HEK293 (cell line): ENCODE measurements around the gene CYP39A1.

ENCODE experiments used
- CTCF ChIA-PET: fragments of 350-600 bp; formaldehyde crosslinking; extraction: SDS; loops from one replicate; lab custom pipeline; 2021; ENCODE audit warnings: antibody characterized with exemption; lab: Yijun Ruan, JAX
- POLR2A ChIA-PET: fragments of 300-600 bp; formaldehyde crosslinking; extraction: SDS; loops from one replicate; lab custom pipeline; 2020; ENCODE audit warnings: antibody characterized with exemption, inconsistent platforms; lab: Yijun Ruan, JAX
- H3K27ac ChIP-seq: fragments of 200-500 bp; sonication (Bioruptor generic); 2 replicates; pipeline ENCODE4 v1.5.1; 2014; ENCODE audit warnings: low read depth, low read length, control low read depth, inconsistent platforms; ENCODE audit errors: extremely low read depth
- H3K36me3 ChIP-seq, 2 experiments: fragments of 200-500 bp in 1 of 2; sonication (Bioruptor generic) in 1 of 2; 1 replicate in 1 of 2; 2 replicates in 1 of 2; pipeline ENCODE4 v1.5.1; 2014 to 2017; ENCODE audit warnings: inconsistent platforms in 2 of 2, low read length in 2 of 2; ENCODE audit not compliant: control insufficient read depth in 2 of 2, insufficient read depth in 1 of 2
- H3K4me1 ChIP-seq: fragments of 200-500 bp; sonication (Bioruptor generic); 2 replicates; pipeline ENCODE4 v1.5.1; 2014; ENCODE audit warnings: mild to moderate bottlenecking, low read length, inconsistent platforms; ENCODE audit not compliant: control insufficient read depth, insufficient read depth
- H3K4me3 ChIP-seq: 2 replicates; pipeline ENCODE4 v1.5.1; 2011; ENCODE audit warnings: low read depth, mild to moderate bottlenecking, control low read depth, low read length, moderate library complexity
- H3K9me3 ChIP-seq: fragments of 200-500 bp; sonication (Bioruptor generic); 2 replicates; pipeline ENCODE4 v1.5.1; 2014; ENCODE audit warnings: low read depth, low read length, inconsistent platforms; ENCODE audit not compliant: control insufficient read depth, insufficient read depth
- HOXA7 ChIP-seq: sonication (generic); formaldehyde crosslinking; IDR thresholded peaks from 2 replicates; pipeline ENCODE4 v1.8.1; 2022; ENCODE audit warnings: missing genetic modification reagents, borderline replicate concordance
- KLF1 ChIP-seq: fragments of 450-650 bp; formaldehyde crosslinking; IDR thresholded peaks from 2 replicates; pipeline ENCODE4 v1.5.1; 2016; ENCODE audit warnings: missing biosample characterization, missing genetic modification characterization
- KLF17 ChIP-seq: fragments of 450-650 bp; formaldehyde crosslinking; IDR thresholded peaks from 2 replicates; pipeline ENCODE4 v1.5.1; 2016; ENCODE audit warnings: missing biosample characterization, missing genetic modification characterization
- OSR2 ChIP-seq: fragments of 450-650 bp; formaldehyde crosslinking; IDR thresholded peaks from 2 replicates; pipeline ENCODE4 v1.5.1; 2016; ENCODE audit warnings: missing biosample characterization, missing genetic modification characterization
- PBX3 ChIP-seq: sonication (generic); formaldehyde crosslinking; IDR thresholded peaks from 2 replicates; pipeline ENCODE4 v1.8.1; 2022; ENCODE audit warnings: mild to moderate bottlenecking, moderate library complexity, missing genetic modification reagents
- PRDM4 ChIP-seq: fragments of 450-650 bp; formaldehyde crosslinking; IDR thresholded peaks from 2 replicates; pipeline ENCODE4 v1.5.1; 2017; ENCODE audit warnings: missing biosample characterization, missing genetic modification characterization
- RBAK ChIP-seq: fragments of 450-650 bp; formaldehyde crosslinking; IDR thresholded peaks from 2 replicates; pipeline ENCODE4 v1.5.1; 2016; ENCODE audit warnings: missing biosample characterization, missing genetic modification characterization
- SP3 ChIP-seq: fragments of 450-650 bp; formaldehyde crosslinking; IDR thresholded peaks from 2 replicates; pipeline ENCODE4 v1.5.1; 2016; ENCODE audit warnings: missing biosample characterization, missing genetic modification characterization
- ZBTB1 ChIP-seq: fragments of 450-650 bp; formaldehyde crosslinking; IDR thresholded peaks from 2 replicates; pipeline ENCODE4 v1.5.1; 2016; ENCODE audit warnings: missing biosample characterization, missing genetic modification characterization
- ZBTB8A ChIP-seq: fragments of 450-650 bp; formaldehyde crosslinking; IDR thresholded peaks from 2 replicates; pipeline ENCODE4 v1.5.1; 2016; ENCODE audit warnings: missing biosample characterization, missing genetic modification characterization
- ZFHX2 ChIP-seq: fragments of 450-650 bp; formaldehyde crosslinking; conservative IDR thresholded peaks from 2 replicates; pipeline ENCODE4 v1.5.1; 2016; ENCODE audit warnings: missing biosample characterization, missing genetic modification characterization
- ZNF324 ChIP-seq: fragments of 450-650 bp; formaldehyde crosslinking; IDR thresholded peaks from 2 replicates; pipeline ENCODE4 v1.5.1; 2016; ENCODE audit warnings: missing biosample characterization, missing genetic modification characterization
- ZNF560 ChIP-seq: fragments of 450-650 bp; formaldehyde crosslinking; IDR thresholded peaks from 2 replicates; pipeline ENCODE4 v1.5.1; 2017; ENCODE audit warnings: missing biosample characterization, missing genetic modification characterization, borderline replicate concordance
- ZNF561 ChIP-seq: fragments of 450-650 bp; IDR thresholded peaks from 2 replicates; pipeline ENCODE4 v1.5.1; 2018; ENCODE audit warnings: missing biosample characterization, missing genetic modification characterization, borderline replicate concordance
- ZNF639 ChIP-seq: fragments of 450-650 bp; formaldehyde crosslinking; IDR thresholded peaks from 2 replicates; pipeline ENCODE4 v1.5.1; 2016; ENCODE audit warnings: missing biosample characterization, missing genetic modification characterization

The CYP39A1 gene

GRCh38 chr6:46538800-46539480, 113.7 kb downstream of the CYP39A1 start (continued):
- TF ChIP-seq PBX3 (CRISPR knock-in tag) = no peak
- TF ChIP-seq, all 188 proteins: peak for 0

DNA sequence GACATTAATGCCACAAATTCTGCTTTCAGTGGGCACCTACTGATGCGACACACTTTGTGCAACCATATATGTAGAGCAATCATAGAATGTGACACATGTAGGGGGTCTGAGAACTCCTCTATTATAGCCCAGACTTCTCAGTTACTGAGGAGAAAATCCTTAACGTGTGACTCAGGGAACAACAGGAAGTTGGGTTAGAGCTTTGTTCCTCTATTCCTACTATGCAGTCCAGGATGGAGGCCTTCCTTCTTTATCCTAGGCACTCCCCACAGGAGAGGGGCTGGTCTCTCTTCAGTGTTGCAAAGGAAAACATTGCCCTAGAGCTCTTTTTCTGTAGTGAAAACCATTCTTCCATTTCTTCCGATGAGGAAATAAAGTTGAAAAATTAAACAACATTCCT, 121.7 kb downstream of the CYP39A1 start:
- Histone ChIP-seq H3K4me3 (no peak overlapping the region), H3K36me3 (no peaks in the 10 kb centered on the region), H3K27ac (no peak overlapping the region), H3K4me1 (no peaks in the 10 kb centered on the region), H3K9me3 (no peaks in the 10 kb centered on the region)
- ChIA-PET POLR2A (no interaction called here), CTCF (interaction anchor here (0.7 to 1.4 kb wide), 3 partner anchors 8 to 110 kb away, joined by 3 to 4 read pairs (median 3); no protein-coding TSS in a partner anchor)
- no peak for TF ChIP-seq ZBTB8A (tag by site-specific recombination)
- TF ChIP-seq ZBTB1 = no peak

DNA sequence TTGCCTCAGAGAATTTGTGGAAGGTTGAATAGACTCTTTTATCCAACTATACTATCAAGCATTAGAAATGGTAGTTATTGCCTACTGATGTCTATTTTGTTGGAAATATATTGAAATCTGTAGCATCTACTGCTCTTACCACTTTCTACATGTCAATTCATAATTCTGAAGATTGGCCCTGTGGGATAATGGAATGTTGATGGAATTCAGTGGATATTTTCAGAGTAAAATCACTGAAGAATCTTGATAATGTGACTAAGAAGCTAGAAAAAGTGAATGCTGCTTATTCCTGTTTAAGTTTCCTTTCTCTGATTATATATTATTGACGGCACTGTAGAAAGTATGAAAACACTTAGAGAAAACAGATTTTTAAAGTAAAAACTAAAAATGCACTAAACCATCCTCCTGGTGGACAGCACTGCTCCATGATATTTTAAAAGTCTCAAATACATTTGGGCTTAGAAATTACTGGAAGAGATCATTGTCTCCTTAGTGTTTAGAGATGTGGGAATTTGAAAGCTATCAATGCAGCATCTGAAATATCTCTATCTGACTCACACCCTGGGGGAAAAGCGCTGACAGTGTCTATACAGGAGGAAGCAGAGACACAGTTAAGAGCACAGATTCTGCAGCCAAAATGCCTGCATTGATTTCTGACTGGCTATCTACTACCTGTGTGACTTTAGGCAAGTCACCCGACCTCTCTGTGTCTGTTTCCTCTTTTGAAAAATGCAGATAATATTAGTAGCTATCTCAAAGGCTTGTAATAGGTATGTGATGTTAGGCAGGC, 123.5 kb downstream of the CYP39A1 start:
- no peak overlapping the region for H3K27ac ChIP-seq
- CTCF ChIA-PET = interaction anchor here (0.7 kb wide), 1 partner anchor 110 kb away, joined by 3 read pairs; no protein-coding TSS in a partner anchor
- no peaks in the 10 kb centered on the region for H3K36me3 ChIP-seq
- no peak overlapping the region for H3K4me3 ChIP-seq
- POLR2A ChIA-PET = no interaction called here
- H3K4me1 ChIP-seq = no peaks in the 10 kb centered on the region
- H3K9me3 ChIP-seq = no peaks in the 10 kb centered on the region
- TF ChIP-seq KLF17 (no peak), PBX3 (CRISPR knock-in tag) (no peak), OSR2 (tag by site-specific recombination) (no peak)
- TF ChIP-seq, all 188 proteins: peak for 0

DNA sequence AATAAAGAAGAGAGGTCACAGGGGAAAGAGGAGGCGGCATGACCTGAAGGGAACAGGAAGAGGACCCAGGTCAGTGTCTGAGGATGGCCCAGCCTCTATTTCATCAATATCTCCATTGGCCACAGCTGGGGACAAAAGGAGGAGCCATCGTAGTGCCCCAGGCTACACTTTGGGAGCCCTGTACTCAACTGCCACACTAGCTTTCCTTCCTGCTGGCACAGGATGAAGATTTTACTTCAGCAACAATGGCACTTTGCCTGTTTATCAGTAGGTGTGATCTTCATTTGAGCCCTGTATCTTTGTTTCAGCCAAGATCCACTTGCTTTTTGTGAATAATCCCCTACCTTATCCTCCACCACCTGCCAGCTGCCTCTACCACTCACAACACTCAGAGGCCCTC, 126.0 kb downstream of the CYP39A1 start:
- Histone ChIP-seq H3K36me3 (no peaks in the 10 kb centered on the region), H3K9me3 (no peaks in the 10 kb centered on the region), H3K27ac (no peak overlapping the region), H3K4me1 (no peaks in the 10 kb centered on the region), H3K4me3 (no peak overlapping the region)
- ChIA-PET POLR2A (no interaction called here), CTCF (interaction anchor here (0.8 to 1.4 kb wide), 4 partner anchors 9 to 43 kb away, joined by 3 read pairs; no protein-coding TSS in a partner anchor)
- TF ChIP-seq ZNF324 (tag by site-specific recombination) = no peak
- no peak for TF ChIP-seq ZNF561 (tag by site-specific recombination)
- no peak for TF ChIP-seq PRDM4 (tag by site-specific recombination)
- no peak for TF ChIP-seq RBAK
- TF ChIP-seq ZNF560 = no peak
- TF ChIP-seq ZFHX2 = no peak
- no peak for TF ChIP-seq SP3
- no peak for TF ChIP-seq ZNF639 (tag by site-specific recombination)
- no peak for TF ChIP-seq KLF1 (tag by site-specific recombination)
- no peak for TF ChIP-seq HOXA7 (CRISPR knock-in tag)
